NCI-H1092 treated with DMSO at 0.1 percent for 48 hours (cell line): Measurements from ENCODE around the gene DYNC2I2.
"Not testable (repeated sequence)": the region's sequence is repeated elsewhere in the genome, so short reads cannot be mapped to it uniquely, and the experiment has no call there.

ENCODE experiments used
- DNase-seq: peaks from one replicate; lab custom pipeline; 2025; lab: John Stamatoyannopoulos, UW

Gene DYNC2I2

GRCh38 chr9:128656416-128657343 is at the start of gene DYNC2I2:
TSS of gene DYNC2I2 (minus strand) at chr9:128656847. CDS start at chr9:128656726, 121 bp downstream.
- peak; percentile 94 for DNase-seq

- no peak for DNase-seq
Measured at GRCh38 chr9:128706045-128706444, 49.4 kb upstream of the DYNC2I2 start.

- no peak for DNase-seq
Measured at GRCh38 chr9:128705051-128705965, 48.7 kb upstream of the DYNC2I2 start.

GRCh38 chr9:128704356-128704670 is 47.7 kb upstream of the DYNC2I2 start:
- no peak for DNase-seq

GRCh38 chr9:128703616-128704355 is 47.1 kb upstream of the DYNC2I2 start:
- DNase-seq: no peak

GRCh38 chr9:128702949-128703615 is 46.4 kb upstream of the DYNC2I2 start:
- no peak for DNase-seq

- peak; percentile 77 for DNase-seq
Measured at GRCh38 chr9:128702445-128702948, 45.9 kb upstream of the DYNC2I2 start, which contains the start of gene PKN3. TSS of gene PKN3 (plus strand) at chr9:128702503. CDS start at chr9:128702916, 413 bp downstream.

- no peak for DNase-seq
Measured at GRCh38 chr9:128701227-128701854, 44.7 kb upstream of the DYNC2I2 start.

GRCh38 chr9:128699096-128699795 is 42.6 kb upstream of the DYNC2I2 start:
- DNase-seq: not testable (repeated sequence)

GRCh38 chr9:128696923-128697707 is 40.5 kb upstream of the DYNC2I2 start:
- no peak for DNase-seq

GRCh38 chr9:128694344-128694743 is 37.7 kb upstream of the DYNC2I2 start:
- DNase-seq: no peak

- not testable (repeated sequence) for DNase-seq
Measured at GRCh38 chr9:128693738-128694137, 37.1 kb upstream of the DYNC2I2 start.

- DNase-seq: no peak
Measured at GRCh38 chr9:128690684-128691034, 34.0 kb upstream of the DYNC2I2 start.

- peak; percentile 36 for DNase-seq
Measured at GRCh38 chr9:128689820-128690683, 33.4 kb upstream of the DYNC2I2 start.

GRCh38 chr9:128689293-128689774 is 32.7 kb upstream of the DYNC2I2 start:
- DNase-seq: no peak

- DNase-seq: peak; percentile 90
Measured at GRCh38 chr9:128688501-128689292, 32.0 kb upstream of the DYNC2I2 start, which contains the start of gene SET. TSS of gene SET (plus strand) at chr9:128689222. CDS start at chr9:128689583, 361 bp downstream.

GRCh38 chr9:128687453-128687852 is 30.8 kb upstream of the DYNC2I2 start:
- no peak for DNase-seq
